Stimulated activated CD8-positive, alpha-beta memory T cell treated with anti-CD3 and anti-CD28 coated beads, Interleukin-4, amount 100 ng/mL, for 1 hour (primary cell): ENCODE results near the gene EEF1A2.

Experiments used
- DNase-seq, 2 donors: peaks; one replicate each; pipeline ENCODE4 v3.0.0-alpha.2; 2020; ENCODE audit warnings: low read depth in 2 of 2, low spot score in 1 of 2

The EEF1A2 gene

DNA sequence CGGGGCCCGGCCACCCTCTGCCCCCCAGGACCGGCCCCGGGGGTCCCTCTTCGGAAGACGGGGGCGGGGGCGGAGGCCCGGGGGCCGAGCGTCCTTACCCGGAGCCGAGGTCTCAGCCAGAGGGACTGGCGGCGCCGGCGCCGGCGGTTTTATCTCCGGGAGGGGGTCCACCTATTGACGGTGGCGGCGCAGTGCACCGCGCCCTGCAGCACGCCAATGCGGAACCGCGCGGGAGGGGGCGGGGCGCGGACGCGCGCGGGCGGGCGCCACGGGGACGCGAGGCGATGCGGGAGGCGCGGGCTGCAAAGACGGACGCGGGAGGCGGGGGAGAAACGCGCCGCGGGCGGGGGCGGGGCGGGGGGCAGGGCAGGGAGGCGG lies at the start of gene EEF1A2:
EEF1A2 (minus strand) TSS at position 124 of the 378 bp plus-strand sequence. CDS start 1,320 bp downstream, outside the sequence.
- no peak for DNase-seq

DNA sequence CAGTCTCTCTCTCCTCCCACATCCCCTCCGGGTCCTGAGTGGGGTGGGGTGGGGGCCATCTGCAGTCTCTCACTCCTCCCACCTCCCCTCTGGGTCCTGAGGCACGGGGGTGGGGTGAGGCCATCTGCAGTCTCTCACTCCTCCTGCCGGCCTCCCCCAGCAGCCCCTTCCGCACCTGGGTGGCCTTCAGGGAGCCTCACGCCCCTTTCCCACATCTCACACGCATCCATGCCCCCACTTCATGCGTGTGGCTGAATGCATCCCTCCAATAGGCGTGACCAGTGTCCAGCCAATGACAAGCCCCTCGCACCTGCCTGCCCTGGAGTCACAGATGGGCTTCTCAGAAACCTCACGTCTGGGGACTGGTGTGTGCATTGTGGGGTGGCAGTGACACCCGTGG lies 49.7 kb upstream of the EEF1A2 start:
- no peak for DNase-seq

DNA sequence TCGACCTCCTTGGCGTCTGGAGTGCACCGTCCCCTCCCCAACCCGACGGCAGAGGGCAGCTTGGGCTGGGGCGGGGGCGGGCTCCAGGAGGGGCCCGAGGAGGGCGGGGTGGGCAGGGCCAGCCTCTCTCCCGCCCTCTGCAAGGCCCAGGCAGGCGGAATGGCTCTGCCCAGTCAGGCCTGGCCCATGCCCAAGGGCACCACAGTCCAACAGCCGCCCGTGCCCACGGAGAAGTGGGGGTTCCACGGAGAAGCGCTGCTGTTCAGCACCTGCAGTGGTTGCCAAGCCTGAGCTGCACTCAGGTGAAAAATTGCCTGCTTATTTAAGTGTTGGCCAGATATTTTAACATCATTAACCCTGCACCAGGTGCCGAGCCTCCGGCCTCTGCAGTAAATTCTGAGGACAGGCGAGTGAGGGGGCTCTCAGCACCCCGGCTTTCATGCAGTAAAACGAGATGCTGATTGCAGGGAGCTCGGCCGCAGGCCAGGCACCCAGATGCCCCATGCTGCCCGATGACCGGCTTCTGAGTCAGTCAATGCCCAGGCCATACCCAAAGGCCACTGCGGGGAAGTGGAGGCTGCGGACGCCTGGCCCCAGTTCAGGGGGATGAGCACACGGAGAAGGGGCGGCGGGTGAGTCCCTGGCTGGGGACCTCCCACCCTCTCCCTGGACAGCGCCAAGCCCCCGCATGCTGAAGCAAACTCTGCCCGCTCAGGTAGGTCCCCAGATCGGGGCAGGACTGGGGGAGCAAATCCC lies 49.0 kb upstream of the EEF1A2 start, which contains the start of gene SRMS:
SRMS (minus strand) TSS at position 25 of the 756 bp plus-strand sequence. CDS start 286 bp downstream, outside the sequence.
- DNase-seq, result no peak

DNA sequence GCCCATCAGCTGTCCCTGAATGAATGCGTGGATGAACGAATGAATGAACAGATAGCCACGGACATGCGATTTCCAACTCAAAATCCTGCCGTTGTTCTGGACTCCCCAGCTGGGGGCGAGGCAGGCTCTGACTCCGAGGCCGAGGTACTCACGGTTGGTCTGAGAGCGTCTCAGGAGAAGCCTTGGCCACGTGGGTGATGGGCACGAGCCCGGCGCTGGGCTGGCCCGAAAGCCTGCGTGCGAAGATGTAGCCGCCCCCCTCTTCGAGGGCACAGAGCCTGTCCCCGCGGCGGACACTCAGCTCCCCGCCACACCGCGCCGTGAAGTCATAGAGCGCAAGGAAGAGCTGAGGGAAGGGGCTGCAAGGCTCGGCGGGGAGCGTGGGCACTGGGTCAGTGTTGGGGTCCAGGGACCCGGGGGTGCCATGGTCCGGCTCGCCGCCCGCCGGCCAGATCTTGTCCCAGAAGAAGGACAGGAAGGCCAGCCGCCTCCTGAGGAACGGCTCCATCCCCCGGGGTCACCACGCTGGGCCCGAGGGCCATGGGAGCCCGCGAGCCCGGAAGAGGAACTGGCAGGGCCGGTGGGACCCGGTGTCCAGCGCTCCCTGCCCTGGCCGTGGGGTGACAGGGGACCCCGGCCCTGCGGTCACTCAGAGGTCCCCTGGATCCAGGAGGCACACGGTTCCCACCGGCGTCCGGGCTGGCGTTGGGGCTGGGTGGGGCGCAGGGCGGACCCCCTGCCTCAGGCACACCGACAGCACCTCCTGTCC lies 48.3 kb upstream of the EEF1A2 start:
- no peak for DNase-seq

DNA sequence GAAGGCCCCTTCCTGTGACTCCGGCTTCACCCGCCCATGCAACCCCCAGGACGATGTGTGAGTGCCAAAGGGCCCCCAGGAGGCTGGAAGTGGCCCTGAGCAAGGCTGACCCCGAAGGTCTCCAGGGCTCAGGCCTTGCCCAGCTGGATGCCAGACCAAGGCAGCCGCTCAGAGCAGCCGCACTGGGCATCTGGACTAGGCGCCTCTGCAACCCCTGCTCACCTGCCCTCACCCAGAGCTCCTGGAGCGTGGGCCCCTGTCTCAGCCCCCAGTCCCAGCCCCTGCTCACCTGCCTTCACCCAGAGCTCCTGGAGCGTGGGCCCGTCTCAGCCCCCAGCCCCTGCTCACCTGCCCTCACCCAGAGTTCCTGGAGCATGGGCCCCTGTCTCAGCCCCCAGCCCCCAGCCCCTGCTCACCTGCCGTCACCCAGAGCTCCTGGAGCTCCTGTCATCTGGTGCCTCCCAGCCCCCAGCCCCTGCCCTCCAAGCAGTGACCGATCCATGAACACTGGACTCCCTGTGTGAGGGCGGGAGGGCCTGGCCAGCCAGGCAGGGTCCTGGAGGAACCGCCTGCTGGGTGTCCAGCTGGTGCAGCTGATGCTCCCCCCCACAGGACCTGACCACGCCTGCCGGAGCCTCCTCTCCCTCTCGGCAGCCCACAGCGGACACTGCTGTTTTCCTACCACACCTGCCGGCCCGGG lies 47.5 kb upstream of the EEF1A2 start:
- DNase-seq, result no peak

DNA sequence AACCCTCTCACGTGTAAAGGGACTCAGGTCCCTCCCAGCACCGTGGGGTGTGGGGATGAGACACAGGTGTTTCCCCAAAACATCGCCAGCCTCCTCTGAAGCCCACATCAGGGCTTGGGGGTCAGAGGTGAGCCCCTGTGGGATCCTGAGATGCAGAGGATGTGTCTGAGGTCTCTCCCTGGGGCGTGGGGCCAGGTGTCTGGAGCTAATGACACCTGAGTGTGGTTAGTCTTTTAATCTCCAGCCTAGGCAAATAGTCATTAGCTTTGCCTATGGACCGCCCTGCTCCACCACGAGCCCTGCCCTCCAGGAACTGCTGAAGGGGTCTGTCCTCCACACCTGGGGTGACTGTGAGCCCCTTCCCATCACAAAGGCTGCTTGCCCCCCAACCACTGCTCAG lies 46.9 kb upstream of the EEF1A2 start:
- no peak for DNase-seq

DNA sequence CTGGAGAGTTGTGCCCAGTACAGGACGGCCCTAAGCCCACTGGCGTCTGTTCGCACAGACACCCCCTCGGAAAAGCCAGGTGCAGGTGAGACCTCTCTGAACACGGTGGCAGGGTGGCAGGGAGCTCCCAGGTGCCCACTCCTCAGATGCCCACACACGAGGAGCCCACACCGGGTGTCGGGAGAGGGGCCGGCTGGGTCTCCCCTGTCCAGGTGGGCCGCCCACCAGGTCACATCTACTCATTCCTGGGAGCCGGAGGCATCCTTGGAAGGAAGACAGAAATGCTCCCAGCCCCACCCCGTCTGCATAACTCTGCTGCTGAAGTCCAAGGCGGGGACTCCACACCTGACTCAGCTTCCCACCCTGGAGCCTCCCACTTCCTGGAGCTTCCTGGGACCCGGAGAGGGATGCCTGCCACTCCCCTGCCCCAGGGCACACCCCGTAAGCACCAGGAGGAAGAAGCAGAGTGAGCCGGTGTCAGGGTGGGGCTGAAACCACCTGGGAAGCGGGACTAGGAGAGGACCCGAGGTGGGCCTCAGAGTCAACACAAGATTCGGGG lies 46.2 kb upstream of the EEF1A2 start:
- DNase-seq, result no peak

DNA sequence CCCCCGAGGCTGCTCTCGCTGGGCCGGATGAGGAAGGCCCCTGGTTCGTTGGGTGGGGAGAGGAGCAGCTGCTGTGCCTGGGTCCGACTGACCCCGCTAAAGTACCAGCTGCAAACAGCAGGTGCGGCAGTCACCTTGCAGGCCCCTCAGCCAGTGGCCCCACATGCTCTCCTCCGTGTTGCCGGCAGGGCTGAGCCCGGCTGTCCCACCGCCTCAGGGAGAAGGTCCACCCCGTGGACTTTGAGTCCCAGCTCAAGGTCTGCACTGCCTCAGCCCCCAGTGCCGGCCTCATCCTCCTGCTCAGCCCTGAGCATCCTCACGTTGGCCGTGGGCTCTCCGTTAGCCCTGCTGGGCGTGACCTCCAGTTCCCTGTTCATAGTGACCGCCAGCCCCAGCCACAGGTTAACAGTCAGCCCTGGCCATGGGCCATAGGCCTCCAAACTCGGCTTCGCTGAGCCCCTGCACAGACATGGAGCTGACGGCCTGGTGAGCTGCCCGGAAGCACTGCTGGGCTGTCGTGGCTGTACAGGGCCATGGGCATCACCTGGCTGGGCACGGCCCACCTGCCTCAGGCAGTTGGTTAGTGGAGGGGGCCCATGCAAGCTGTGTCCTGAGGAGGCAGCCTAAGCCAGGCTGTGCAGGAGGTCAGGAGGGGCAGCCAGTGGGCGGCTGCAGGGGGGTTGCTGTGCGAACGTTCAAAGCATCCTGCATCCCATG lies 45.5 kb upstream of the EEF1A2 start:
- no peak for DNase-seq

DNA sequence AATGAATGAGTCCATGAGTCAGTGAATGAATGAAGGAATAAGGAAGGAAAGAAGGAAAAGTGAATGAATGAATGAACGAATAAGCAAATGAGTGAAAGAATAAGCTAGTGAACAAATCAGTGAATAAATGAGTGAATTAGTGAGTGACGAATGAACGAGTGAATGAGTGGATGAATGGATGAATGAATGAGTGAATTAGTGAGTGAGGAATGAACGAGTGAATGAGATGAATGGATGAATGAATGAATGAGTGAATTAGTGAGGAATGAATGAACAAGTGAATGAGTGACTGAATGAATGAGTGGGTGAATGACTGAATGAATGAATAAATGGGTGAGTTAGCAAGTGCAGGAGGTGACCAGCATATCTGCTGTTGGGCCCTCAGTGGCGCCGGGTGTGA lies 44.9 kb upstream of the EEF1A2 start:
- DNase-seq, result no peak

DNA sequence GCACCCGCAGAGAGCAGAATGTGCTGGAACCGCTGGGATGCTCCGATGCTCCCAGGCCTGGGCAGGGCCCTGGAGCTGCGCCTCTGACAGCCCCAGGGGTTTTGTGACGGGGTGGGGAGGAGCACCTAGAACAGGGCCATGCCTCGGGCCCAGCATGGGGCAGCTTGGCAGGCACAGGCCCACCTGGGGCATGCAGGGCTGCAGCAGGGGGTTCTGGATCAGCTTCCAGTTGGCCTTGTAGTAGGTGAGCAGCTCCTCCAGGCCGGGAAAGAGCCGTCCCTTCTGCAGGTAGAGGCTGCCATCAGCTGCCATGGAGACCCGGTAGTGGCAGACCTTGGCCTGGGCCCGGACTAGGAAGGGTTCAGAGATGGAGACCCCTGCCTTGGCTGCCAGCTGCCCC lies 44.2 kb upstream of the EEF1A2 start:
- no peak for DNase-seq

DNA sequence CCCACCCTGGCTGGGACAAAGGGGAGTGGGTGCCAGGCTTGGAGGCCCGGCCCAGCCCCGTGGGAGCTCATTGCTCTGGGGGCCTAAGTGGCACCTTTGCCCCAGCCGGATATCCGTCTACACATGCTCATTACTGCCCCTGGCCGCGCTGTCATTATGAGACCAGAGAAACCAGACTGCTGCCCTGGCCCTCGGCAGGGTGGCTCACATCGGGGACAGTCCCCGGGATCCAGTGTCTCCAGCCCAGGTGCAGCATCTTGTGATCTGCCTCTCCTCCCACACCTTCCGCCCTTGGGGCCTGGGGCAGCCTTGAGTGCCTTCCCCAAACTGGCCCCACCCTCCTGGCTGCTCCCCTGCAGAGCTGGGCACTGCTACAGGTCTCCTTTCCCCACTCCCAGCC lies 43.8 kb upstream of the EEF1A2 start:
- no peak for DNase-seq

DNA sequence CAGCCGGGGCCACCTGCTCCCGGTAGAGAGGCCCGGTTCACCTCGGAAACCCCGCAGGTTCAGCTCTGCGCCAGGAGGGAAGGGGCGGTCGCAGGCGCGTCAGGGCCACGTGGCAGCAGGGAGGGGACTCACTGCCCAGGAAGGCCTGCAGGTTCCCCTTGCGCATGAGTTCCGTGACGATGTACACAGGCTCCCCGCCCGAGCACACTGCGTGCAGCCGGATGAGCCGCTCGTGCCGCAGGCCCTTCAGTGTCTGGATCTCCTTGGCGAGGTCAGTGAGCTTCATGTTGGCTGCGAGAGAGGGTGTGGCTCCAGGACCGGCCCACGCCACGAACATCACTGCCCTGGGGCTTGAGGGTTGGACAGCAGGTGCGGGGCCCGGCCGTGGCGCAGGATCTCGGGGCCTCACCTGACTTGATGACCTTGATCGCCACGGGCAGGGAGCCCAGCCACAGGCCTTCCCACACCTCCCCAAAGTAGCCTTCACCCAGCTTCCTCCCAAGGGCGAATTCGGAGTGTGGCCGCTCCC lies 43.2 kb upstream of the EEF1A2 start:
- no peak for DNase-seq

DNA sequence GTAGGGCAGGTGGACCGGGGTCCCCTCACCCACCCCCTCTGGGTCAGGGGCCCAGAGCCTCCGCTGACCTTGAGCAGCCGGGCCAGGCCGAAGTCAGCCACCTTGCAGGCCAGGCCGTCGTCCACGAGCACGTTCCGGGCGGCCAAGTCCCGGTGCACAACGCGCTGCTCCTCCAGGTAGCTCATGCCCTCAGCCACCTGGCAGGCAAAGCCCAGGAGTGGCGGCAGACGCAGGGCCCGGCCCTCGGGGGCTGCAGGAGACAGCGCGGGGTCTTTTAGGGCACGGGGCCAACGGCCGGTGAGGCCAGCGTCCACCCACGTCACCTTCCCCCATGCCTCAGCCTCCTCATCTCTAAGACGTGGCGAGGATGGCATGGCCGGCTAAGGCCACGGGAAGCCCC lies 42.5 kb upstream of the EEF1A2 start:
- no peak for DNase-seq

DNA sequence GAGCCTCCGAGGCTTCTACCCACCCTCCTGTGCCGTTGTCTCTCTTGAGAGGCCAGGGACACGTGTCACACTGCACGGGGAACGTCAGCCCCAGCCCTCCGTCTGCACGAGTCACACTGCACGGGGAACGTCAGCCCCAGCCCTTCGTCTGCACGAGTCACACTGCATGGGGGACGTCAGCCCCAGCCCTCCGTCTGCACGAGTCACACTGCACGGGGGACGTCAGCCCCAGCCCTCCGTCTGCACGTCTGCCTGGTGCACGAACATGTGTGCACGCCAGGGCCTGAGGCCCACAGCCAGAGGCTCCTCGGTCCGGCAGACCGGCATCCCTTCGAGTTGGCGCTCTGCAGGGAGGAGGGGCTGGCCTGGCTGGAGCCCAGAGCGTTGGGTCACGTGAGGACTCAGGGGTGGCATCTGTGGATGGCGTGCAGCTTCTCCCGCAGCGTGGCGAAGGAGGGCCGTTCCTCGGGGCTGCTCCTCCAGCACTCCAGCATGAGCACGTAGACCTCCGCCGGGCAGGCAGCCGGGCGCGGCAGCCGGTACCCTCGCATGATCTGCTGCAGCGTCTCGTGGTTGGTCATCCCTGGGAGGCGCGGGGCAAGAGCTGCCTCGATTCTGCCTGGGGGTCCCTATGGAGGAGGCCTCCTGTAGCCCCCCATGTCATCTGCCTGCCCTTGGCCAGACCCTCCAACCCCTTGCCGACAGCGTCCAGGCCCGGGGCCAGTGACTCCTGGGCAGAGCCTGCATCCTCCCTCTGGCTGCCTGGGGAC lies 41.7 kb upstream of the EEF1A2 start:
- DNase-seq, result no peak

DNA sequence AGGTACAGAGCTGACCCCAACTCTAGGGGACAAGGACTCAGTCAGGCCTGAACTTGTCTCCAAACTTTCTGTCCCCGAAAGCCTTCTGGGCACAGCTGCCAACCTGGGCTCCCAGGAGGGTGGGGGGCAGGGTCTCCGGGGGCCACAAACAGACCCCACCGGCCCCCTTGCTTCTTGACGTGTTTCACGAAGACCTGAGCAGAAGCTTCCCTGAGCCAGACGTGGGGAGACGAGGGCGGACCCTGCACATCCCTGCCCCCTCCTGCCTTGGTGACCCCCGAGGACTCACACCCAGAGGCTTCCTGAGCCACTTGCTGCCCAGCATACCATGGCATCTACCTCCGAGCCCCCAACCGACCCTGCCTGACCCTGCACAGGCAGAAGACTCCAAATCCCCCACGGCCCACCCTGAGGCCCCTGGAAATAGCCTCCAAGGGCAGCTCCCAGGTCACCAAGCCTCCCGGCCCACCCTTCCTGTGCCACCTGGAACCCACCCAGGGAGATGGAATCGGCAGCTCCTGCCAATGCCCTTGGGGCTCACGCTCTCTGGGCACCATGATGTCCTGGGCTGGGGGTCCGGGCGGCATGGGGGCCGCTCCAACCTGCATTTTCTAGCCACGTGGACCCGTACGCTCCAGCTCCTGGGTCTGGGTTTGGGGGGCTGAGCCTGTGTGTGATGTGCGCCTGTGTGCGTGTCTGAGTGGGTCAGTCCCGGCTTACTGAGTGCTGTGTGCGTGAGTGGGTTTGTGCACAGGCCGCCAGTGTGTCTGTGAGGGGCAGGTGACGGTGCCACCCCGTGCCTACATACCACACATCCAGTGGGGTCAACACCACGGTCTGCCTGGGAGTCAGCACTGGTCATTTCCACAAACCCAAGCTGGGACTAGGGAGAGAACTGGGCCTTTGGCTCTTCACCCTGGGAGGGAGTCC lies 40.8 kb upstream of the EEF1A2 start:
- no peak for DNase-seq

DNA sequence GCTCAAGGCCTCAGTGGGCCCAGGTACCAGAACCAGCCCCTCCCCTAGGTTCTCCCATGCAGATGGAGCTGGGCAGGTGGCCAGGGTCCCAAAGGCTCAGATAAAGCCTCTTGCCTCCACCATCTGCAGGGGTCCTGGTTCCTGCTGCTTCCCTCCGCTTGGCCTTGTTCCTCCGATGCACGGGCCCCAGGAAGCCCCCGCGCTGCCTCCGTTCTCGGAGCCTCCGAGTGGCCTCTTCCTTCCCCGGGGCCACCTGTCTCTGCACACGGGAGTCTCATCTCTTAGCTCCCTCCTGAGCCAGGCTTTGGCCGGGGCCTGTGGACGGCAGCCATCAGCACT lies 40.2 kb upstream of the EEF1A2 start:
- no peak for DNase-seq

DNA sequence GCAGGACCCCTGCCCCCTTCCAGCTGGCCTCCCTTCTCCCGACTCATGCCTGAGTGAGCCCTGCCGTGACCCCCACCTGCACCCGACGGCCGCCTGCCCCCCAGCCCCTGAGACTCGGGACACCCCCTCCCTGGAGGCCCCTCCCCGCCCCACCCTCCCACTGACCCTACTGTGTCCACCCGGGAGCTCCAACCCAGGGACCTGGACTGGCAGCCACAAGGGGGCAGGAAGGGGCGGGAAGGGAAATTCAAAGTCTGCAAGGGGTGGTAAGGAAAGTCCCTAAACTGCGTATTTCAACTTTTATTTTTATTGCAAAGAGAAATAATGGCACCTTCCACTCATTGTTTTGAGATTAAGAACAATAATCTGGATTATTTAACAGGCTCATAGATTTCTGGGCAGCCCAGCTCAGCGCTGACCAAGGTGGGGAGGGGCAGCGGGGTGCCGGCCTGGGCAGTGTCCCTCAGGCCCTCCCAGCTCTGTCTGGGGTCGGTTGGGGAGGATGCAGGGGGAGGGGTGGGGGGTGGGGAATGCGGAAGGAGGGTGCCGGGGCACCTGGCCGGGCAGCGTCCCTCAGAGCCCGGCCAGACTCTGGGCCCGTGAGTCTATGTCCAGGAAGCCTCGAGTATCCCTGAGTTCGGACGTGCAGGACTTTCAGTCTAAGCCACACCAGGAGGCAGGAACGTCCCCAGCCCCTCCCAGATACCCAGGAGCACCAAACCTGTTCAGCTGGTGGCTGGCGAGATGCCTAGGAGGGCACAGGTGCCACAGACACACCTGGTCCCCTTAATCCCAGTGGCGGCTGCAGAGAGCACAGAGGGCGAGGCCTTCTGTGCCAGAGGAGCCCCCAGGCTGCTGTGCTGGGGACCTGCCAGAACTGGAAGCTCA lies 39.6 kb upstream of the EEF1A2 start:
- no peak for DNase-seq
